NT2/D1 (cell line): Measurements from ENCODE around the gene IFT172.

Experiments
- SUZ12 ChIP-seq: IDR thresholded peaks from 2 replicates; pipeline ENCODE4 v1.6.1; 2011; ENCODE audit not compliant: insufficient read length, insufficient read depth; ENCODE audit errors: extremely low read depth
- YY1 ChIP-seq: IDR thresholded peaks from 2 replicates; pipeline ENCODE4 v1.6.1; 2011; ENCODE audit not compliant: insufficient read length, insufficient read depth
- ZNF274 ChIP-seq: IDR thresholded peaks from 2 replicates; pipeline ENCODE4 v1.6.1; 2011; ENCODE audit warnings: mild to moderate bottlenecking, low read depth, low read length

DNA sequence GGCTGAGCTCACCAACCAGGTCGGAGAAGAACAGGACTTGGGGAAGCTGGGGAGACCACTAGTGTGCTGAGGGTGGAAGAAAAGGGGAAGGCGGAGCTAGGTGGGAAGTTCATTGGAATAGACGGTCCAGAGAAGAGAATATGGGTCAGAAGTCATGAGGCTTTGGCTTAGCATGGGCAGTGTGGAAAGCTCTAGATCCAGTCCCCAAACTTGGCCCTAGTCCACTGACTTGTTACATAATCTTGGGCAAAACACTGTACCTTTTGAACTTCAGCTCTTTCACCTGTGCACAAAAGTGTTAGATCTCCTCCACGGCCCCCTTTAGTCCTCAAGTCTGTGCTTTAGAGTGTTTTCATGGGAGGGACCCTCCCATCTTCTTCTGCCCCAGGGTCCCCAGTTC is 17.8 kb upstream of the IFT172 start:
- TF ChIP-seq SUZ12 (no peak), YY1 (no peak), ZNF274 (no peak)
